Measurements from ENCODE around the gene TMEM255B.

GRCh38 chr13:113848020-113848419 lies 89.0 kb downstream of the TMEM255B start:
- no peak for TF ChIP-seq POLR2AphosphoS5 (IDR thresholded peaks at IDR 0.05; ENCODE audit: low read depth, low read length)
- TF ChIP-seq POLR2A (IDR thresholded peaks at IDR 0.05; ENCODE audit: borderline replicate concordance, extremely low read depth, insufficient read depth, insufficient read length), result no peak
- TF ChIP-seq, protein P1, sequence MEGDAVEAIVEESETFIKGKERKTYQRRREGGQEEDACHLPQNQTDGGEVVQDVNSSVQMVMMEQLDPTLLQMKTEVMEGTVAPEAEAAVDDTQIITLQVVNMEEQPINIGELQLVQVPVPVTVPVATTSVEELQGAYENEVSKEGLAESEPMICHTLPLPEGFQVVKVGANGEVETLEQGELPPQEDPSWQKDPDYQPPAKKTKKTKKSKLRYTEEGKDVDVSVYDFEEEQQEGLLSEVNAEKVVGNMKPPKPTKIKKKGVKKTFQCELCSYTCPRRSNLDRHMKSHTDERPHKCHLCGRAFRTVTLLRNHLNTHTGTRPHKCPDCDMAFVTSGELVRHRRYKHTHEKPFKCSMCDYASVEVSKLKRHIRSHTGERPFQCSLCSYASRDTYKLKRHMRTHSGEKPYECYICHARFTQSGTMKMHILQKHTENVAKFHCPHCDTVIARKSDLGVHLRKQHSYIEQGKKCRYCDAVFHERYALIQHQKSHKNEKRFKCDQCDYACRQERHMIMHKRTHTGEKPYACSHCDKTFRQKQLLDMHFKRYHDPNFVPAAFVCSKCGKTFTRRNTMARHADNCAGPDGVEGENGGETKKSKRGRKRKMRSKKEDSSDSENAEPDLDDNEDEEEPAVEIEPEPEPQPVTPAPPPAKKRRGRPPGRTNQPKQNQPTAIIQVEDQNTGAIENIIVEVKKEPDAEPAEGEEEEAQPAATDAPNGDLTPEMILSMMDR (IDR thresholded peaks at IDR 0.05 in 2 of 3, conservative IDR thresholded peaks at IDR 0.05 in 1 of 3; ENCODE audit: borderline replicate concordance in 1 of 3, insufficient read depth in 1 of 3, low read depth in 2 of 3, low read length in 2 of 3), result no peak
- no peak for TF ChIP-seq ZBTB33 (IDR thresholded peaks at IDR 0.05; ENCODE audit: extremely low read depth, insufficient replicate concordance, low read length)
- TF ChIP-seq EGR1 (IDR thresholded peaks at IDR 0.05; ENCODE audit: low read depth), result no peak
- TF ChIP-seq CEBPB (IDR thresholded peaks at IDR 0.05; ENCODE audit: low read depth), result no peak
- TF ChIP-seq MAX (IDR thresholded peaks at IDR 0.05), result no peak
- no peak for TF ChIP-seq RAD21 (IDR thresholded peaks at IDR 0.05; ENCODE audit: low read depth)
